T-helper 1 cell (primary cell): ENCODE measurements around the gene VPS52.
A peak's percentile ranks its signal among the peaks of the same experiment; 100 is the strongest.
"Not testable (repeated sequence)": the region's sequence is repeated elsewhere in the genome, so short reads cannot be mapped to it uniquely, and the experiment has no call there.

ENCODE experiments used
- DNase-seq, 5 donors: peaks; one replicate each; pipeline ENCODE4 v3.0.0-alpha.2; 2012 to 2020

VPS52 gene

DNA sequence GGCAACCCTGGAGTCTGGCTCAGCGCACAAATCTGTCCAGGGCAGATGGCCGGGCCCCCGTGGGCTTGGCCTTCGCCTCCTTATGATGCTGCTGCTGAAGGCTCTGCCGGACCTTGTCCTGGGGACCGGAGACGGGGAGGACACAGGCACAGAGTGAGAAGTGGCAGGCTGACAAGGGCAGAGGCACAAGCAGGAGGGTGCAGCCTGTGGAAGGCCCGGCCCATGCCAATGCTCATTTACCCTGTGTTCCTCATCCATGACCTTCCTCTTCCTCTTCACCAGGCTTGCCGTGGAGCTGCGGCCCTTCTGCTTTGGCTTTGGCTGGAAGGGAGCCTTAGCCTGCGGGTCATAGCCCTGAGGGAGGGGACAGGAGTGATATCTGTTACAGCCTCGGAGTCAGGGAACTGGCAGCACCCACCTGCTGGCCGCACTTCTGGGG is 7.6 kb upstream of the VPS52 start:
- DNase-seq = no peak

DNA sequence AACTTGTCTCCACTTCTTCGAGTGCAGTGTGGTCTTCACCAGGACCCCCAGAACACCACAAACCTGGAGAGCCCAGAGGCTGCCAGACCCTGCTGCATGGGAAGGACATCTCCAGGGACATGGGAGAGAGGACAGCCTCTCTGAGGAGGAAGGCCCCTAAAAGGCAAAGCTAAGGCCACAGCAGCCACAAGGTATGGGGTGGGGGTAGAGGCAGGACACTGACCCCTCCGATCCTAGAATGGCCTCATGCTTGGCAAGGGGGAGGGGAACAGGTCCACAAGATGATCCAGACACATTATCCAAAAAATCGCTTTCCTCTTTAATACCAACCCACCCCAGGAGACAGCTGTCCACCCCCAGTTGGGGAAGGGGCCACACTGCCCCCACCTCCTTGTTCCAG is 7.1 kb upstream of the VPS52 start:
- no peak for DNase-seq

DNA sequence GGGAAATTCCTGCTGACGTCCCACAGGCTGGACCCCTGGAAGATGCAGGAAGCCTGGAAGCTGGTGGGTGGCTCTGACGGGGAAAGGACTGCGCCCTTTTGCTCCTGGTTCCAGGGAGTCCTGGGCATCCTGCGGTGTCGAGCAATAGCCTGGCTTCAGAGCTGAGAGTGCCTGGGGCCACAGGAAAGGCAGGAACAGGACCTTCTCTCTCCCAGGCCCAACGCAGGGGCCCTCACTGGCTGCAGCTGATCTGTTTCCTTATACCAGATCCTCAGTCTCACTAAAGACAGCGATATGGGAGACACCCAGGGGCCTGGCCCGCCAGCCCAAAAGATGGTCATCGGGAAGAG is 6.7 kb upstream of the VPS52 start:
- no peak for DNase-seq

DNA sequence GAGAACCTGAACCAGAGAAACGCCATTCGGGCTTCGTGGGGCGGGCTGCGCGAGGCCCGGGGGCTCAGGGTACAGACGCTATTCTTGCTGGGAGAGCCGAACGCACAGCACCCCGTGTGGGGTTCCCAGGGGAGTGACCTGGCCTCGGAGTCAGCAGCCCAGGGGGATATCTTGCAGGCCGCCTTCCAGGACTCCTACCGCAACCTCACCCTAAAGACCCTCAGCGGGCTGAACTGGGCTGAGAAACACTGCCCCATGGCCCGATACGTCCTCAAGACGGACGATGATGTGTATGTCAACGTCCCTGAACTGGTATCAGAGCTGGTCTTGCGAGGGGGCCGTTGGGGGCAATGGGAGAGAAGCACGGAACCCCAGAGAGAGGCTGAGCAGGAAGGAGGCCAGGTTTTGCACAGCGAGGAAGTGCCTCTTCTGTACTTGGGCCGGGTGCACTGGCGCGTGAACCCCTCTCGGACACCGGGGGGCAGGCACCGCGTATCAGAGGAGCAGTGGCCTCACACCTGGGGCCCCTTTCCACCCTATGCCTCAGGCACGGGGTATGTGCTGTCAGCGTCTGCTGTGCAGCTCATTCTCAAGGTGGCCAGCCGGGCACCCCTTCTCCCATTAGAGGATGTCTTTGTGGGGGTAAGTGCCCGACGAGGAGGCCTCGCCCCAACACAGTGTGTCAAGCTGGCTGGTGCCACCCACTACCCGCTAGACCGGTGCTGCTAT is 6.2 kb upstream of the VPS52 start:
- DNase-seq = peak in 2 of 5 donors; percentile 24 to 27

DNA sequence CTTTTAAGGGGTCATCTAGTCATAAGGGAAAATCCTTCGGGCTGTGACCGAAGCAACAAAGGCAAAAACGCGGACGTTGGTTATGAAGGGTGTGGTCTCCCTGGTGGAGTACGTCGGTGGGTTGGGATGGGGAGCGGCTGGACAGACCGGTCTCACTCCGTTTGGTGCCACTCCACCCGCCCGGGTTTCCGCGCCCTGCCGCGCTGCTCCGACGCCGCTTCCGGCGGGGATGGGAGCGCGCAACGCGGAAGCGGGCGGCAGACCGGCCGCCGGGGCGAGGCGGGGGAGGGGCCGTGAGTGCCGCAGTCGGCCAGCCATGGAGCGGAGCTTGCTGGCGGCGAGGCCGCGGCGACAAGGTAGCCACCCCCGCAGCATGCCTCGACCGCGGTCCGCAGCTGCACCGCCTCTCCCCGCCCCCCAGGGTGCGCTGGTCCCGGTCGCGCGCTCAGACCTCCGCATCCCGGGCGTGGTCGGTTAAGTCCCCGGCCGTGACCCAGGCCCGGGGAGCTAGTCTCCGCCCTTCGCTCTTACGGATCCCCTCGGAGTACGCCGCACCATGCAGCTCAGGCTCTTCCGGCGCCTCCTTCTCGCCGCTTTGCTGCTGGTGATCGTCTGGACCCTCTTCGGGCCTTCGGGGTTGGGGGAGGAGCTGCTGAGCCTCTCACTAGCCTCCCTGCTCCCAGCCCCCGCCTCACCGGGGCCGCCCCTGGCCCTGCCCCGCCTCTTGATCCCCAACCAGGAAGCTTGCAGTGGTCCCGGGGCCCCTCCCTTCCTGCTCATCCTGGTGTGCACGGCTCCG is 5.4 kb upstream of the VPS52 start, which contains the start of gene B3GALT4:
TSS of gene B3GALT4 (plus strand) at position 260 of the 799 bp plus-strand sequence. CDS start at position 557, 297 bp downstream.
- peak; percentile 50 to 84 (median 60) for DNase-seq

DNA sequence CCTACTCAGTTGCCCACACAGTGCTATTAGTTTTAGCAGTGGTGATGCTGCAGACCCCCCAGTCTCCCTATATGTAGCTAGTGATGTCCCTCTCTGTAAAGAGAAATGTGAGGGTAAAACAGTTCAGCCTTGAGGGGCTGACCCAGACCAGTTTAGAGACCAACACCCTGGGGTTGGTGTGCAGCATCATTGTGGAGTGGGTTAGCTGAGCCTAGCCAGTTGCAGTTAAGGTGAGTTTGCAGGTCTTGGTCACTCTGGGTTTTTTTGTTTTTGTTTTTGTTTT is 4.8 kb upstream of the VPS52 start:
- no peak for DNase-seq

DNA sequence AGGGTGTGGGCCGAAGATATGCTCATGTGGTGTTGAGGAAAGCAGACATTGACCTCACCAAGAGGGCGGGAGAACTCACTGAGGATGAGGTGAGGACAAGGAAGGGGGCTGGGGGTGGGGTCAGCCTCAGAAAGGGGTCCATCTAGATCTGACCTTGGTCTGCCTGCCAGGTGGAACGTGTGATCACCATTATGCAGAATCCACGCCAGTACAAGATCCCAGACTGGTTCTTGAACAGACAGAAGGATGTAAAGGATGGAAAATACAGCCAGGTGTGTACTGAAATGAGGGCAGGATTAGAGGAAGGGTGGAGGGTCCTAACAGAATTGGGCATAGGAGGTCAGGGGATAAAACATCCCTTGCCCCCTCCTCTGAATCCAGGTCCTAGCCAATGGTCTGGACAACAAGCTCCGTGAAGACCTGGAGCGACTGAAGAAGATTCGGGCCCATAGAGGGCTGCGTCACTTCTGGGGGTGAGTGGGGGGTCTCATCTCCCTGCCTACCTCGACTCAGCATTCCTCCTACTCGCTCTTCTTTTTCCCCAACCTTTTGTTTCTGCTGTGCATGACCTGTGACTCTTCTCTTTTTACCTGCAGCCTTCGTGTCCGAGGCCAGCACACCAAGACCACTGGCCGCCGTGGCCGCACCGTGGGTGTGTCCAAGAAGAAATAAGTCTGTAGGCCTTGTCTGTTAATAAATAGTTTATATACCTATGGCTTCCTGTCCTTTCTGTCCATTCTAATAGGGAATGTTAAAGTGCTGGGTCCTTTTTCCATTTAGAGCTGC is 4.3 kb upstream of the VPS52 start:
- not testable (repeated sequence) for DNase-seq

DNA sequence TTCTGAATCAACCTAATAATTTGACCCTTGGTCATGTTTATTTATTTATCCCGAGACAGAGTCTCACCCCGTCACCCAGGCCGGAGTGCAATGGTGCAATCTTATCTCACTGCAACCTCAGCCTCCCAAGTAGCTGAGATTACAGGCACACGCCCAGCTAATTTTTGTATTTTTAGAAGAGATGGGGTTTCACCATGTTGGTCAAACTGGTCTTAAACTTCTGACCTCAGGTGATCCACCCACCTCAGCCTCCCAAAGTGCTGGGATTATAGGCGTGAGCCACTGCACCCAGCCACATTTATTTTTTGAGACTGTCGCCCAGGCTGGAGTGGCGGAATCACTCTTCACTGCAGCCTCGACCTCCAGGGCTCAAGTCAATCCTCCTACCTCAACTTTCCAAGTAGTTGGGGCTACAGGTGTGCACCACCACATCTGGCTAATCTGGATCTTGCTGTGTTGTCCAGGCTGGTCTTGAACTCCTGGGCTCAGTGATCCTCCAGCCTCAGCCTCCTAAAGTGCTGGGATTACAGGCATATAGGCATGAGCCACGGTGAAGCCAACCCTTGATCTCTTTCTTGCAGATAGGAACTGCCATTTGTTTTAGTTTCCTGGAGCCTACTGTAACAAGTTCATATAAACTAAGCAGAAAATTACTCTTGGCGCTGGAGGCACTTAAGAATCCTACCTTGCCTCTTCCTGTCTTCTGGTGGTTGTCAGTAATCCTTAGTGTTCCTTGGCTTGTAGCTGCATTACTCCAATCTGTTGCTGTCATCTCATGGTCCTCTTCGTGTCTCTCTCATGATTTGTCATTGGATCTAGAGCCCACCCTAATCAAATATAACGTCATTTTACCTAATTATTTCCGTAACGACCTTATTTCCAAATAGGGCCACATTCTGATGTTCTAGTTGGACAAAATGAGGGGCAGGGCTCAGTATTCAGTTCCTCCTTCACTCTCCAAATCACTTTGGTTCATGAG is 2.5 kb upstream of the VPS52 start:
- no peak for DNase-seq

DNA sequence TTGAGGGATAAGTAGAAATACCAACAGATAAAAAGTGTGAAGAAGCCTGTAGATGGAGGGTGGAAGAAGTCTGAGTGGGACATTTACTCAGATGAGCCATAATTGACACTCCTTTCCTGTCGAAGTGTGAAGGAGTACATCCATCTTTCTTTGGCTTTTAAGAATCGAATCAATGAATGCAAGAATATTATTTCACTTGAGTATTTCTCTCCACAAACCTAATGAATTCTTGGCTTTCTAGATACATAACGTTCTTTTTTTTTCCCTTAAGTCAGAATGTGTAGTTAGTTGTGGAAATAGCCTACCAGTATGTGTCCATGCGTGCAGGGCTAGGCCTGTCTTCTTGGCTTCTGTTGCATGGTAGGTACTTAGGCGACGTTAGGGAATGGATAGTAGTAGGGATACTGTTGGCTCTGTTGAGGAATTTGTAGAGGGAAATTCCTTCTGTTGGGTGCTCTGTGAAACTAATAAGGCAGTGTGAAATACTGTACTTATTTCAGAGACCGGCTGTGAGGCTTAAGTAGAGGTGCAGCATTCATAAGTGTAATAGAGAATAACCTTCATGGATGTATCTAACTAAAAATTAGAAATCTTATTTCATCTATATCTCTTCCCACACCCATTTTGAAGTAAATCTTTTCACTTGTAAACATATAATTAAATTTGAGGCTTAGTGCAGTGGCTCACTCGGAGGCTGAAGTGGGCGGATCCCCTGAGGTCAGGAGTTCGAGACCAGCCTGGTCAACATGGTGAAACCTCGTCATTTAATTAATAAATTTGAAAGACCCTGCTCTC is 1.6 kb upstream of the VPS52 start:
- DNase-seq = no peak

DNA sequence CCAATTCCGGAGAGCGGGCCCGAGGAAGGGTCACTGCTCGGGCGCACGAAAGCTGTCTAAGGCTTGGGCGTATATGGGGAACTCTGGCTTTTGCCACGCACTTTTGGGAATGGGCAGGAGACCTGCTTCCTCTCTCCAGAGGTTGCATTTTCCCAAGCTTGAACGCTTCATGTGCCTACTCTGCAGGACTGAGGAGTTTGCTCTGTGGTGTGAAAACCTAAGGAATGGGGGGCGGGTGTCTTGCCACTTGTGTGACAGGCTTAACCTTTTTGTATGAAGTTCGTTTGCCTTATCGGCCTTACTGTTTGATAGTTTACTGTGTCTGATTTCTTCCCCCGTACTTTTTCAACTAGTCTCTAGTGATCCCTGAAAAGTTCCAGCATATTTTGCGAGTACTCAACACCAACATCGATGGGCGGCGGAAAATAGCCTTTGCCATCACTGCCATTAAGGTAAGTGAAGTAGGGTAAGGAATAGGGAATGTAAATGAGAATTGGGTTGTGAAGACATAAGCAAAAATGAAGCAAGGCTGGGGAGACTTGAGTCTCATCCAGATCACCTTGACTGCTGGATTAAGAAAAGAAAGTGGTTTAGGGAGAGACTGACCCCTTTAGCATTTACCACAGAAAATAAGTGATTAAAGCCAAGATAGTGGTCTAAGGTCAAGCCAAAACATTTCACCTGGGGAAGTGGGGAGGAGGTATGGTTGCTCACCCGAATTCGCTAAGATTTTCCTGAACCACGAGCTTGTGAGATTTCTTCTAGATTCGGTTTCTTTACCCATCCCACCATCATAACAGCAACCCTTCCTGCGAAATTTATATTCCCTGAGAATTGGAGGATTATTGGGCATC is 826 bp upstream of the VPS52 start:
- no peak for DNase-seq

DNA sequence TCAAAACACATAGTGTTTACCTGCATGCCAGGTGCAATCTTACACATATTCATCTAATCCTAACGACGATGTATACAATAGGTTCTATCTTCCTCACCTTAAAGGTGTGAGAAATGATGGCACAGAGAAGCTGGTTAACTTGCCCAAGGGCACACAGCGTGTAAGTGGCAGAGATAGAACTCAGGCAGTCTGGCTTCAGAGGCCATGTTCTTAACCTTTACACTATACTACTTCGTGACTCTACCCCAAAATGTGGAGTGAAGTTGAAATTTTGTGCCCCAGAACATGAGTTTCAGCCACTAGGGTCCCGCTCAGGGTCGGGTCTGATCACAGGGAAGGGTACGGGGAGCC is 584 bp downstream of the VPS52 start:
- no peak for DNase-seq

DNA sequence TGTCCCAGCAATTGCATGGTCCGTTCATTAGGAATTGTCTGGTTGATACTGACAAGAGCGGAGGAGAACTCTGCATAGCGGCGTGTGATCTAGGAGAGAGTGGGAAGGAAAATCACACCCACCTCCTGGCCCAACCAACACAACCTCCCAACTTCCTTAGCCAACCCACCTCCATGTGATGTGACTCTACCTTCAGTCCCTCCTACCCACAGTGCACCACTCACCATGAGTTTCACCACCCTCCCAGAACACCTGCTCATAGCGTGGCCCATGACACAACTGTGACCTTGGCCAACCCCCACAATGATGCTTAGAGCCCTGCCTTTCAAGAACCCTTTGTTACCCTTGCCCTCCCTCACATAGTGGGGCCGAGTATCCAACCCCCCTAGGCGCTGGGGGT is 7.7 kb downstream of the VPS52 start:
- DNase-seq = no peak

DNA sequence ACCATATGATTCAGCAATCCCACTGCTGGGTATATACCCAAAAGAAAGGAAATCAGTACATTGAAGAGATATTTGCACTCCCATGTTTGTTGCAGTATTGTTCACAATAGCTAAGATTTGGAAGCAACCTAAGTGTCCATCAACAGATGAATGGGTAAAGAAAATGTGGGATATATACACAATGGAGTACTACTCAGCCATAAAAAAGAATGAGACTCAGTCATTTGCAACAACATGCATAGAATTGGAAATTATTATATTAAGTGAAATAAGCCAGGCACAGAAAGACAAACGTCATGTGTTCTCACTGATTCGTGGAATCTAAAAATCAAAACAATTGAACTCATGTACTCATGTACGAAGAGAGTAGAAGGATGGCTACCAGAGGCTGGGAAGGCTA is 9.2 kb downstream of the VPS52 start:
- not testable (repeated sequence) for DNase-seq

DNA sequence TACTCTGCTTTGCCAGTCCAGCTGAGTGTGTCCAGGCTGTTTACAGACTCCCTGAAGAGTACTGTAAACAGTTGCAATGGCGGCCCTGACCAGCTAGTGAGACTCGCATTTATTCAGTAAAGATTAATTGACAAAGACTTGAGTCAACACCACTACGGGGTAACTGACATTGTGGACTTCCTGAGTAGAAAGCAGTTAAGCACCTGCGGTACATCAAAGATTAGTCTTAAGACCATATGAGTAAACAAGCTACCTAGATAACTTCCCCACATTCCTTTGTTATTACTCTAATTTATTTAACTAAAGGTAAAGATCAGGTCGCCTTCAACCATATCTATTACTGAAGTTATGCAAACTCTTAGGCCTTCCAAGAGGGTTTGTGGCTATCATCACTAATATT is 12.6 kb downstream of the VPS52 start:
- DNase-seq = no peak

DNA sequence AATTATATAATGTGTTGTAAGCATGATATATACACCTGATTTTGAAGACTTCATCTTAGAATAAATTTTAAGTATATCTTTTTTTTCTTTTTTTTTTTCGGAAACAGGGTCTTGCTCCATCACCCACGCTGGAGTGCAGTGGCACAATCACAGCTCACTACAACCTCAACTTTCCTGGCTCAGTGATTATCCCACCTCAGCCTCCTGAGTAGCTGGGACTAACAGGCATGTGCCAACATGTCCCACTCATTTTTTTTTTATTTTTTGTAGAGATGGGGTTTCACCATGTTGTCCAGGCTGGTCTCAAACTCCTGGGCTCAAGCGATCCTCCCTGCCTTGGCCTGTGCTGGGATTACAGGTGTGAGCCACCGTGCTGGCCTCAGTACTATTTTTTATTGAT is 17.1 kb downstream of the VPS52 start:
- no peak for DNase-seq

DNA sequence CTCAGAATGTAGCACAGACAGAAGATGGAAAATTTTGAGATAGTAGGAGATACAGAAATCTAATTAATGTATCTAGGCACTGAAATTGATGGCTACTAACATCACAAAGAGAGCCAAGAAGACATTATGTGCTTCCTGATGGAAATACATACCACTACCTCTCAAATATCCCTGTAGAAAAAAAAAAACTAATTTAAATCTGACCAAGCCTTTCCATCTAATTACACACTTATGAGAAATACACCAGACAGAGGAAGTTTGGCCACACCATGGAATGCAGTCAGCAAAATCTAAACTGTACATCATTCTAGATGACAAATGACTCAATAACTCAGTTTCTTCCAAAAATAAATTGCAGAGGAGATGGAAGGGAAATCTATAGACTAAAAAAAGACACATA is 18.9 kb downstream of the VPS52 start:
- DNase-seq = no peak

DNA sequence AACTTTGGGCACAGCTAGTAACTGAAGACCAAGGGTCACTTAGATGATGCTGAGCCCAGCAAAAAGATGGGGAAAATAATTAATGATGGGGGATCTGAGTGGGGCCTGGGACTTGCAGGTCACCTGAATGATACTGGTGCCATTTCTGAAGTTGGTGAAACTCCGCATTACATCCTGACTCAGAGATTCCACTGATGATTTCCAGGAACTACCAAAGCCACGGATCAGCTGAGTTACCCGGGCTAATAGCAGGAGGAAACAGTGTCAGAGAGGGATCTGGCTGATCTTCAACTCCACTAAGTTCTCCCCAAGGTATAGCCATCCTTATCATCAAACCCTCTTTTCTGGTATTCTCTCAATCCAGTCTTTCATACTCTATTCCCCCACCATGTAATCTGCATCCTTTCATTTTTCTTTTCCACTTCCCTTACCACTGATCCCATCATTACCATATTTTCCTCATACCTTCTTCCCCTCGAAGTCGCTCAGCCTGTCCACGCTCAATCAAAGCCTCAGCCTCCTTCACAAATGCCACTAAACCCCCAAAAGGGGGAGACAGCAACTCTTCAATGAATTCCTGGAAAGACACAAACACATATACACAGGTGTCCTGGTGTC is 20.2 kb downstream of the VPS52 start:
- no peak for DNase-seq

DNA sequence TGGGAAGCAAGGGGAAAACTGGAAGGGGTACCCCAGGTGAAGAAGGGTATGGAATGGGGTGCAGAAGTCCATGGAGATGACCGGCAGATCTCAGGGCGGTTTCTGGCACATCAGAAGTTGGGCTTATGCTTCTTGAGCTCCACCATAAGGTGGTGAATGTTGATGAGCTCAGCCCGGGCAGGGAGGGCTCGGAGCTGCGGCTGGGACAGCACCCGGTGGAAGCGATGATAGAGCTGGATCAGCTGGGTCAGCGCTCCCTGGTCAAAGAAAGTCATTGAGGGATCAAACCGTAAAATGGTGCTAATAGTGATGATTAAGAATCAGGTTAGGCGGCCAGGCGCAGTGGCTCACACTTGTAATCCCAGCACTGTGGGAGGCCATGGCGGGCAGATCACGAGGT is 20.9 kb downstream of the VPS52 start:
- DNase-seq = no peak

DNA sequence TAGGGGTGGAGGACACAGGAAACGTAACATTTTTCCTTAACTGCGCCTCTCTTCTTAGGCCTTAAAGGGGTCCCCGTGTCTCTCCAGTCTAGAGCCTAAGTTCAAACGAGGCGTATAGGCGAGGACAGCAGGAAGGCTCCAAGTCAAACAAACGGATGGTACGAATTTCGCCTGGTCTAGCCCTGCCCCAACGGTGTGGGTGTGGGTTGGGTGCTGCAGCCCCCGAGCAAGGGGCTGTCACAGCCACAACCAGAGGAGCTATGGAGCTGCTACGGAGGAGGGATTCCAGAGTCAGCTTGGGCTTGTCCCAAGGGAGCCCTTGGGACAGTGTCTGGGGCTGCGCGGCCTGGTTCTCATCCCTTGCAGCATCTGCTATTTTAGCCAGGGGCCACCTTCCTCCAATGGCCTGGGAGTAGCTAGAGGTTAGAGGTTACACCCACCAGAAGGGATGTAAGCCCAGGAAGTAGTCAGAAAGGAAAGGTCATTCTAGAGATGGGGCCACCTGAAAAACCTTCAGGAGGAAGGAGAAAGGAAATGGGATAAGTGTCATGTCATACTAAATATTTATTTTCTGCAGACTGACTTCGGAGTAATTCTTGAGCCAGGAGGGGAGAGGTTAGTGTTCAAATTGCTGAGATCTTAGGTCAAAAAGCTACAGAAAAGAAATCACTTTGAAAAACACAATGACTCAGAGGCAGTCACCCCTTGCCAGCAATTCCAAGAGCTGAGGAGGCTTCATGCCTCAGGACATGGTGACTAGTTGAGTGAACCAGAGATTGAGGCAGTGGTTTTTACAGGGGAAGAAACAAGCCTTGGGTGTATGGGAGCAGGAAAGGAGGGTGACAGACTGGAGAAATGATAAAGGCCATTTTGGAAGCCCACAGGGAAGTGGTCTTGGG is 21.7 kb downstream of the VPS52 start:
- DNase-seq = no peak
